Testis (tissue), 2 donors: Measurements from ENCODE around the gene MAGOHB.

Experiments used
- POLR2A ChIP-seq: fragments of 450-650 bp; IDR thresholded peaks from one replicate; pipeline ENCODE4 v1.6.1; 2017; ENCODE audit warnings: antibody characterized with exemption, mild to moderate bottlenecking, moderate library complexity
- TF ChIP-seq, protein P1 (sequence below), 3 experiments: fragments of 450-650 bp in 2 of 3; fragments of 200-600 bp in 1 of 3; sonication (generic) in 1 of 3; IDR thresholded peaks; one replicate each; pipeline ENCODE4 v1.5.1; 2016 to 2019; ENCODE audit warnings: antibody characterized with exemption in 3 of 3, mild to moderate bottlenecking in 2 of 3, moderate library complexity in 1 of 3

DNA sequence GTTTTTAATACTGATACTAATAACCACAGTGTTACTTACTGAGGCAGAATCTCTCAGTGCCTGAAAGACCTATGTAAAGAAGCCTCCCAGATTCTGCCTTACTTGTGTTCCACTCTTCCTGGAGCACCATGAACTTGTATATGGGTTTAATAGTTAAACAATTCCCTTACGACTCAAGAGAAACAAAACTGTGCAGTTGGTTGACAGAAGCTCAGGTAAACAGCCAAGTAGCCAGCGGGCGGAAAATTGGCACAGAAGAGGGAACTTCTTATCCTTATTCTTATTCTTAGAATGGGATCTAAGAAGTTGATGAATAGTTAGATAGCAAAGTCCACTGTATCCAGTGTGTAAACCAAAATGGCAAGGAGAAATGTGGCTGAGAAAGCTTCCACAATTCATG lies 22.7 kb upstream of the MAGOHB start:
- TF ChIP-seq, protein P1, sequence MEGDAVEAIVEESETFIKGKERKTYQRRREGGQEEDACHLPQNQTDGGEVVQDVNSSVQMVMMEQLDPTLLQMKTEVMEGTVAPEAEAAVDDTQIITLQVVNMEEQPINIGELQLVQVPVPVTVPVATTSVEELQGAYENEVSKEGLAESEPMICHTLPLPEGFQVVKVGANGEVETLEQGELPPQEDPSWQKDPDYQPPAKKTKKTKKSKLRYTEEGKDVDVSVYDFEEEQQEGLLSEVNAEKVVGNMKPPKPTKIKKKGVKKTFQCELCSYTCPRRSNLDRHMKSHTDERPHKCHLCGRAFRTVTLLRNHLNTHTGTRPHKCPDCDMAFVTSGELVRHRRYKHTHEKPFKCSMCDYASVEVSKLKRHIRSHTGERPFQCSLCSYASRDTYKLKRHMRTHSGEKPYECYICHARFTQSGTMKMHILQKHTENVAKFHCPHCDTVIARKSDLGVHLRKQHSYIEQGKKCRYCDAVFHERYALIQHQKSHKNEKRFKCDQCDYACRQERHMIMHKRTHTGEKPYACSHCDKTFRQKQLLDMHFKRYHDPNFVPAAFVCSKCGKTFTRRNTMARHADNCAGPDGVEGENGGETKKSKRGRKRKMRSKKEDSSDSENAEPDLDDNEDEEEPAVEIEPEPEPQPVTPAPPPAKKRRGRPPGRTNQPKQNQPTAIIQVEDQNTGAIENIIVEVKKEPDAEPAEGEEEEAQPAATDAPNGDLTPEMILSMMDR (IDR thresholded peaks at IDR 0.05) = no peak
- TF ChIP-seq POLR2A = no peak
